Measurements from ENCODE around the gene TAC4. TPM values are rescaled to one million over a fixed set of nuclear protein-coding genes. Genes with fewer than 3 reads are reported as not detected.

TAC4 gene
- total RNA-seq, 1 donor from 2014 or later: not detected

DNA sequence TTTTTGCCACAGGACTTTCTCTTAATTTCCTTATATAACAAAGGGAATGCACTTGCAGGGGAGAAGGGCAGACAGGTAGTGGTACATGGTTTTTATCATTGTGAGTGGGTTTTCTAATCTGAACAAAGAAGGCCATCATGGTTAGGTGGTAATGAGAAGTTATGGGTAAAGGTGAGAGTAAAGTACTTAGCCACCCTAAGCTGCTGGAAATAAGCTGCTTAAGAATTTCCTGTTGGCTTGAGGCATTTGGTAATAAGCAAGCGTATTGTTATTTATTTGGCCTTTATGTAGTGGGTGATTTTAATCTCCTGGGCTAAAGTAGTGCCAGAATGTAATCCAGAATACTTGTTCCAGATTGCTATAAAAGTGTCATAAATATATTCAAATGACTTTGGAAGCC is 27.1 kb downstream of the TAC4 start:
- TF ChIP-seq, protein P1, sequence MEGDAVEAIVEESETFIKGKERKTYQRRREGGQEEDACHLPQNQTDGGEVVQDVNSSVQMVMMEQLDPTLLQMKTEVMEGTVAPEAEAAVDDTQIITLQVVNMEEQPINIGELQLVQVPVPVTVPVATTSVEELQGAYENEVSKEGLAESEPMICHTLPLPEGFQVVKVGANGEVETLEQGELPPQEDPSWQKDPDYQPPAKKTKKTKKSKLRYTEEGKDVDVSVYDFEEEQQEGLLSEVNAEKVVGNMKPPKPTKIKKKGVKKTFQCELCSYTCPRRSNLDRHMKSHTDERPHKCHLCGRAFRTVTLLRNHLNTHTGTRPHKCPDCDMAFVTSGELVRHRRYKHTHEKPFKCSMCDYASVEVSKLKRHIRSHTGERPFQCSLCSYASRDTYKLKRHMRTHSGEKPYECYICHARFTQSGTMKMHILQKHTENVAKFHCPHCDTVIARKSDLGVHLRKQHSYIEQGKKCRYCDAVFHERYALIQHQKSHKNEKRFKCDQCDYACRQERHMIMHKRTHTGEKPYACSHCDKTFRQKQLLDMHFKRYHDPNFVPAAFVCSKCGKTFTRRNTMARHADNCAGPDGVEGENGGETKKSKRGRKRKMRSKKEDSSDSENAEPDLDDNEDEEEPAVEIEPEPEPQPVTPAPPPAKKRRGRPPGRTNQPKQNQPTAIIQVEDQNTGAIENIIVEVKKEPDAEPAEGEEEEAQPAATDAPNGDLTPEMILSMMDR (IDR thresholded peaks at IDR 0.05): no peak
- Mint-ChIP-seq H3K9me3 (ENCODE audit: low read depth) (no peaks in the 10 kb centered on the region), H3K27ac (ENCODE audit: unreplicated experiment) (no peak overlapping the region), H3K4me3 (ENCODE audit: unreplicated experiment) (no peak overlapping the region), H3K27me3 (ENCODE audit: low read depth) (no peaks in the 10 kb centered on the region), H3K4me1 (ENCODE audit: low read depth) (peaks cover 15% of the 10 kb centered on the region), H3K36me3 (ENCODE audit: low read depth) (peaks cover 26% of the 10 kb centered on the region)
- DNase-seq (ENCODE audit: low spot score): no peak

DNA sequence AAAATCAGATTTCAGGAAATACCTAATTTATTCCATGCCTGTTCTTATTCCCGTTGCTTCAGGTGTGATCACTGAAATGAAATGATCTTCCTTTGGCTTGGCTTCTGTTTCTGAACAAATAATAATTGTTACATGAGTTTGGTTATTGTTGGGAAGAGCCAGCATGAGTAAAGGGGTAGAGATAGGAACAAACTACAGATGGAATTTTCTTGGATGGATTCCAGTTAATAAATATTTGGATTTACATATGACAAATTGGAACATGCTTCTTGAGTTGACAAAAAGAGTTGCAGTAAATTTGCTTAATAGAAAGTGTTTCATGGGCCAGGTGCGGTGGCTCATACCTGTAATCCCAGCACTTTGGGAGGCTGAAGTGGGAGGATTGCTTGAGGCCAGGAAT is 28.2 kb downstream of the TAC4 start:
- peaks cover 25% of the 10 kb centered on the region for H3K4me1 Mint-ChIP-seq (ENCODE audit: low read depth)
- no peak overlapping the region for H3K27ac Mint-ChIP-seq (ENCODE audit: unreplicated experiment)
- DNase-seq (ENCODE audit: low spot score): no peak
- no peak overlapping the region for H3K4me3 Mint-ChIP-seq (ENCODE audit: unreplicated experiment)
- H3K27me3 Mint-ChIP-seq (ENCODE audit: low read depth): no peaks in the 10 kb centered on the region
- H3K36me3 Mint-ChIP-seq (ENCODE audit: low read depth): peaks cover 23% of the 10 kb centered on the region
- H3K9me3 Mint-ChIP-seq (ENCODE audit: low read depth): no peaks in the 10 kb centered on the region
- TF ChIP-seq, protein P1 (IDR thresholded peaks at IDR 0.05): no peak

DNA sequence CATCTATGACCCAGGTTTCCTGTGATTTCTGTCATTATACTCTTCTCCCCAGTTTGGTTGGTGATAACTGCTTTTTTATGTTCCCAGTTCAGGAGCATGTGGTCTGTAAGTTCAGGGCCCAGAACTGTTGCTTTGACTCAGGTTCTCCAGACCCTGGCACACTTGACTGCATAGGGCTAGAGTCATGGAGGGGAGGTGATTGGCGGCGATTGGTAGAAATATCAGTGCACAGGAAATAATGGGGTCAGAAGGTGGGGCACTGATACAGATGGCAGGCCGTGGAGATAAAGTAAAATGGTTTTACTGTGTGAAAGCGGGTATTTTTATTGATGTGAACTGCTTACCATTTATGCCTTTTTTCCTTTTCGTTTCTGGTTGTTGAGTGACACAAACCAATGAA is 28.7 kb downstream of the TAC4 start:
- TF ChIP-seq, protein P1 (IDR thresholded peaks at IDR 0.05): no peak
- H3K27ac Mint-ChIP-seq (ENCODE audit: unreplicated experiment): no peak overlapping the region
- peaks cover 30% of the 10 kb centered on the region for H3K4me1 Mint-ChIP-seq (ENCODE audit: low read depth)
- no peaks in the 10 kb centered on the region for H3K9me3 Mint-ChIP-seq (ENCODE audit: low read depth)
- no peak overlapping the region for H3K4me3 Mint-ChIP-seq (ENCODE audit: unreplicated experiment)
- H3K36me3 Mint-ChIP-seq (ENCODE audit: low read depth): peaks cover 23% of the 10 kb centered on the region
- no peaks in the 10 kb centered on the region for H3K27me3 Mint-ChIP-seq (ENCODE audit: low read depth)
- no peak for DNase-seq (ENCODE audit: low spot score)

DNA sequence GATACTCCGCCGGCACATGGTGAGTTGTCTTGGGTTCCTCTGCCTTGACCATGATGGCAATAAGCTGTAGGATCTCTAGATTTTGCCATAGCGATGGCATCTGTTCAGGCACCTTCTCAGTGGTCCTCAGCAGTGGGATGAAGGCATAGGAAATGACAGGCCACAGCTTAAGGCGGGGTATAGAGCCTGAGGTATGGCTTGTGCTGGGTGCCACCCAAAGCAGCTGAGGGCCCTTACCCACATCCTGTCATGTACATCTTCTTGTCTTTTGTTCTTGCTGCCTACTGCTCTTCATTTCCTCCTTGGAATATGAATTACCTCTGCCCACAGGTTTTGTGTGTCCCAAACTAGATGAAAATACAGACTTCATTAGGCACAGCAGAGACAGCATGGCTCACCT is 29.9 kb downstream of the TAC4 start:
- no peaks in the 10 kb centered on the region for H3K27me3 Mint-ChIP-seq (ENCODE audit: low read depth)
- H3K9me3 Mint-ChIP-seq (ENCODE audit: low read depth): no peaks in the 10 kb centered on the region
- DNase-seq (ENCODE audit: low spot score): no peak
- TF ChIP-seq, protein P1 (IDR thresholded peaks at IDR 0.05): no peak
- H3K36me3 Mint-ChIP-seq (ENCODE audit: low read depth): peaks cover 21% of the 10 kb centered on the region
- no peak overlapping the region for H3K27ac Mint-ChIP-seq (ENCODE audit: unreplicated experiment)
- peaks cover 41% of the 10 kb centered on the region for H3K4me1 Mint-ChIP-seq (ENCODE audit: low read depth)
- H3K4me3 Mint-ChIP-seq (ENCODE audit: unreplicated experiment): no peak overlapping the region

DNA sequence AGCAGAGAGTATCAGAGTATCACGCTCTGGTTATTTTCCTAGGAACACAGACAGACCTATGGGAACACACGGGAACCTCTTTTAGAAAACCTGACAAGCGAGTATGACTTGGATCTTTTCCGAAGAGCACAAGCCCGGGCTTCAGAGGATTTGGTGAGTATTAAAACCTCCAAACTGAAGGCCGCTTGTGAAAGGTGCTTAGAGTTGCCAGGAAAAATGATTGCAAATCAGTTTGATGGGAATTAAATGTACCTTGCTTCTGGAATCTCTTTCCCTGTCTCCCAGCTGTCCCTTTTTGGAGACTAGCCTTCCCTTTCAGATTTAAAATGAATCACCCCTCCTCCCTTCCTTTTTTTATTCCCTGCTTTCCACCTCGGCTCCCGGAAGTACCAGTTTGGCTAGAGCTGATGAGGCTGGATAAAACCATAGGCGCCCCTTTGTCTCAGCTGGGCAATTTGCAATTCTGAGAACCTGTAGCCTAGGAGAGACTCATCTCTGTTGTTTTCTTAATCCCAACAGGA is 32.0 kb downstream of the TAC4 start:
- Mint-ChIP-seq H3K9me3 (ENCODE audit: low read depth) (no peaks in the 10 kb centered on the region), H3K36me3 (ENCODE audit: low read depth) (peaks cover 12% of the 10 kb centered on the region), H3K4me1 (ENCODE audit: low read depth) (peaks cover 42% of the 10 kb centered on the region)

More for the DNA sequence above, 32.0 kb downstream of the TAC4 start:
- peak overlapping the region; percentile 27 for H3K27ac Mint-ChIP-seq (ENCODE audit: unreplicated experiment)
- no peak for DNase-seq (ENCODE audit: low spot score)
- H3K4me3 Mint-ChIP-seq (ENCODE audit: unreplicated experiment): no peak overlapping the region
- H3K27me3 Mint-ChIP-seq (ENCODE audit: low read depth): no peaks in the 10 kb centered on the region
- TF ChIP-seq, protein P1 (IDR thresholded peaks at IDR 0.05): no peak
